Hepatocyte (in vitro differentiated cells): Measurements from ENCODE around the gene MAN2A1.

Experiments
- EZH2 ChIP-seq: fragments of 200-600 bp; sonication (generic); IDR thresholded peaks from 2 replicates; pipeline ENCODE4 v1.6.1; 2016; ENCODE audit warnings: antibody characterized with exemption, mild to moderate bottlenecking, borderline replicate concordance
- TF ChIP-seq, protein P1 (sequence below): fragments of 200-600 bp; sonication (generic); IDR thresholded peaks from 2 replicates; pipeline ENCODE4 v1.5.1; 2016; ENCODE audit warnings: antibody characterized with exemption, mild to moderate bottlenecking; ENCODE audit not compliant: poor library complexity

DNA sequence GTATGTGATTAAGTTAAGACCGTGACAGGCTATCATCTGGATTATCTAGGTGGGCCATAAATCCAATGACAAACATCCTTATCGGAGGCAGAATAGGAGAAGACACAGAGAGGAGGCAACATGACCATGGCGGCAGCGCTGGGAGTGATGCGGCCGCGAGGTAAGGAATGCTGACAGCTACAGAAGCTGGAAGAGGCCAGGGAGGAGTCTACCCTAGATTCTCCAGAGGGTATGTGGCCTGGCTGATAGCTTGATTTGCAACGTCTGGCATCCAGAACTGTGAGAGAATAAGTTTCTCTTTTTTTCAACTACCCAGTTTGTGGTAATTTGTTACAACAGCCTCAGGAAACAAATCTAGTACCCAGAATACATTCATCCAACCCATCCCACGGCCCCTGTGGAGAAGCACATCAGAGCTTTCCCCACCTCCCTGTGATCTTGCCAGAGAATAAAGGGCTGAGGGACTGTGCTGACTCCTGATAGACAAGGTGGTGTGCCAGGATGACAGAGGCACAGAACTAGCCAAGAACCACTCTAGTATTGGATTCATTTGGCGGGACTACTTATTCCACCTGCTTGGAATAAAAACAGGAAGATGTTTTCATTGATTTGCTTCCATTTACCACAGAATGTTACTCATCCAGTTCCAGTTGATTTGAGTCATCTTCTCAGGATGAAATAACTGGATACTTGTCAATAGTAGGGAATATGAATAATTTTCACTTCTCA, 187.4 kb downstream of the MAN2A1 start:
- TF ChIP-seq, protein P1, sequence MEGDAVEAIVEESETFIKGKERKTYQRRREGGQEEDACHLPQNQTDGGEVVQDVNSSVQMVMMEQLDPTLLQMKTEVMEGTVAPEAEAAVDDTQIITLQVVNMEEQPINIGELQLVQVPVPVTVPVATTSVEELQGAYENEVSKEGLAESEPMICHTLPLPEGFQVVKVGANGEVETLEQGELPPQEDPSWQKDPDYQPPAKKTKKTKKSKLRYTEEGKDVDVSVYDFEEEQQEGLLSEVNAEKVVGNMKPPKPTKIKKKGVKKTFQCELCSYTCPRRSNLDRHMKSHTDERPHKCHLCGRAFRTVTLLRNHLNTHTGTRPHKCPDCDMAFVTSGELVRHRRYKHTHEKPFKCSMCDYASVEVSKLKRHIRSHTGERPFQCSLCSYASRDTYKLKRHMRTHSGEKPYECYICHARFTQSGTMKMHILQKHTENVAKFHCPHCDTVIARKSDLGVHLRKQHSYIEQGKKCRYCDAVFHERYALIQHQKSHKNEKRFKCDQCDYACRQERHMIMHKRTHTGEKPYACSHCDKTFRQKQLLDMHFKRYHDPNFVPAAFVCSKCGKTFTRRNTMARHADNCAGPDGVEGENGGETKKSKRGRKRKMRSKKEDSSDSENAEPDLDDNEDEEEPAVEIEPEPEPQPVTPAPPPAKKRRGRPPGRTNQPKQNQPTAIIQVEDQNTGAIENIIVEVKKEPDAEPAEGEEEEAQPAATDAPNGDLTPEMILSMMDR = no peak
- no peak for TF ChIP-seq EZH2
